Endothelial cell (in vitro differentiated cells): ENCODE data around the gene FLNA. TPM values are rescaled to one million over a fixed set of nuclear protein-coding genes. Genes with fewer than 3 reads are reported as not detected.

Experiments used
- DNase-seq: peaks from one replicate; pipeline ENCODE4 v3.0.0; 2021; ENCODE audit warnings: low spot score
- H3K27ac Mint-ChIP-seq: one replicate; pipeline ENCODE4 v1.8.0; 2021; ENCODE audit warnings: mixed read lengths, inconsistent platforms; ENCODE audit not compliant: unreplicated experiment
- H3K27me3 Mint-ChIP-seq: one replicate; pipeline ENCODE4 v1.8.0; 2021; ENCODE audit warnings: mild to moderate bottlenecking, moderate library complexity, mixed read lengths, inconsistent platforms; ENCODE audit not compliant: unreplicated experiment
- H3K36me3 Mint-ChIP-seq: one replicate; pipeline ENCODE4 v1.8.0; 2021; ENCODE audit warnings: mild to moderate bottlenecking, low read depth, mixed read lengths, inconsistent platforms; ENCODE audit not compliant: unreplicated experiment
- H3K4me1 Mint-ChIP-seq: one replicate; pipeline ENCODE4 v1.8.0; 2021; ENCODE audit warnings: mild to moderate bottlenecking, mixed read lengths, inconsistent platforms; ENCODE audit not compliant: unreplicated experiment
- H3K4me3 Mint-ChIP-seq: one replicate; pipeline ENCODE4 v1.8.0; 2021; ENCODE audit warnings: mild to moderate bottlenecking, mixed read lengths, inconsistent platforms; ENCODE audit not compliant: unreplicated experiment
- H3K9me3 Mint-ChIP-seq: one replicate; pipeline ENCODE4 v1.8.0; 2021; ENCODE audit warnings: mixed read lengths, inconsistent platforms; ENCODE audit not compliant: unreplicated experiment
- CTCF ChIP-seq: fragments of 200-600 bp; sonication (generic); IDR thresholded peaks from one replicate; pipeline ENCODE4 v1.5.0; 2021; ENCODE audit warnings: antibody characterized with exemption; ENCODE audit not compliant: unreplicated experiment
- total RNA-seq: library from RNA; stranded (reverse); fragmentation: NEBNext Ultra II Directional; extraction: Animal tissue kit (Norgen Biotek cat#: 25700); gene quantifications from one replicate; pipeline ENCODE4 v1.2.1, GENCODE V29; 2021; ENCODE audit not compliant: unreplicated experiment

The FLNA gene
- total RNA-seq, 1 donor from 2014 or later, result 1,022 TPM

- H3K27me3 Mint-ChIP-seq, result no peaks in the 10 kb centered on the region
- no peak overlapping the region for H3K27ac Mint-ChIP-seq
- no peaks in the 10 kb centered on the region for H3K36me3 Mint-ChIP-seq
- no peak for TF ChIP-seq CTCF
- no peak overlapping the region for H3K4me3 Mint-ChIP-seq
- H3K4me1 Mint-ChIP-seq, result peaks cover 8% of the 10 kb centered on the region
- DNase-seq, result no peak
- no peaks in the 10 kb centered on the region for H3K9me3 Mint-ChIP-seq
Measured at GRCh38 chrX:154384284-154384892, 10.0 kb upstream of the FLNA start.

- Mint-ChIP-seq H3K4me3 (no peak overlapping the region), H3K27ac (no peak overlapping the region)
Measured at GRCh38 chrX:154383359-154384283, 9.2 kb upstream of the FLNA start.

GRCh38 chrX:154382483-154383069, 8.1 kb upstream of the FLNA start:
- Mint-ChIP-seq H3K9me3 (no peaks in the 10 kb centered on the region), H3K4me1 (peaks cover 8% of the 10 kb centered on the region), H3K4me3 (no peak overlapping the region), H3K27ac (no peak overlapping the region), H3K27me3 (no peaks in the 10 kb centered on the region), H3K36me3 (no peaks in the 10 kb centered on the region)
- no peak for TF ChIP-seq CTCF
- no peak for DNase-seq

More at GRCh38 chrX:154383359-154384283, 9.2 kb upstream of the FLNA start:
- H3K9me3 Mint-ChIP-seq, result no peaks in the 10 kb centered on the region
- no peaks in the 10 kb centered on the region for H3K36me3 Mint-ChIP-seq
- H3K27me3 Mint-ChIP-seq, result no peaks in the 10 kb centered on the region
- H3K4me1 Mint-ChIP-seq, result peaks cover 8% of the 10 kb centered on the region
- TF ChIP-seq CTCF, result no peak
- DNase-seq, result no peak

- no peak for DNase-seq
- peaks cover 8% of the 10 kb centered on the region for H3K4me1 Mint-ChIP-seq
Measured at GRCh38 chrX:154381271-154381670, 6.8 kb upstream of the FLNA start.

More at GRCh38 chrX:154381271-154381670, 6.8 kb upstream of the FLNA start:
- no peaks in the 10 kb centered on the region for H3K9me3 Mint-ChIP-seq
- no peak for TF ChIP-seq CTCF
- no peaks in the 10 kb centered on the region for H3K36me3 Mint-ChIP-seq
- H3K27me3 Mint-ChIP-seq, result no peaks in the 10 kb centered on the region
- no peak overlapping the region for H3K4me3 Mint-ChIP-seq
- H3K27ac Mint-ChIP-seq, result no peak overlapping the region
